ENCODE data around the gene ALOX12B.
A peak's percentile ranks its signal among the peaks of the same experiment; 100 is the strongest.
"Not testable (repeated sequence)": the region's sequence is repeated elsewhere in the genome, so short reads cannot be mapped to it uniquely, and the experiment has no call there.

The ALOX12B gene

DNA sequence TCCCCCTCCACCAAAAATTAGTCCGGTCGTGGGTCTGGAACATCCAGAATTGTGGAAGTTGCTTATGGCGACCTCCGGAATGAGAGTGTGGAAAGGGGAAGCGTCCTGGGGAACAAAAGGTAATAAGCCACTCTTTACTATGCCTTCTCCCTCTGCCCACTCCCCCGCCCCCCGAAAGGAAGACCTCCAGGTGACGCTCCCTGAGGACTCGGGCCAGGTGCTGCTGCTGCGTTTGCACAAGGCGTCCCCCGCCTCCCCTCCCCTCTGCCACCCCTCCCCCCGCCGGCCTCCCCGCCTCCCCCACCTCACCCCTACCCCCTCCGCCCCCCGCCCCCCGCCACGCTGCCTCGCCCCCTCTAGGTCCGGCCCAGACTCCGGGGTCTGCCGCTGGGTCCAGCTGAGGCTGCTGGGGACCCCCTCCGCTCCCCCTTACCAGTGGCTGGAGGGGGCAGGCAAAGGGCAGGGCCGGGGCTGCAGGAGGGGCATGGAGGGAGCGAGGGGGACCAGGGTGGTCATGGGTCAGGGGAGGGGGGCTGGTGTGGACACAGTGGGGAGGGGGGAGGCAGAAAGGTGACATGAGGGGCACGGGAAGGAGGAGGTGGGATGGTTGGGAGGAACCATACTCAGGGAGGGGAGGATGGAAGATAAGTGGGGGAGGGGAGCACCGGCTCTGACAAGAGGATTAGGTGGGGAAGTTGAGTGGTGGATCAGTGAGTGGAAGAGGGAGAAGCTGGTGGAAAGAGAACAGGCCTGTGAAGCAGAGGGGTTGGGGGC lies 23.6 kb downstream of the ALOX12B start:
- no peak for DNase-seq

DNA sequence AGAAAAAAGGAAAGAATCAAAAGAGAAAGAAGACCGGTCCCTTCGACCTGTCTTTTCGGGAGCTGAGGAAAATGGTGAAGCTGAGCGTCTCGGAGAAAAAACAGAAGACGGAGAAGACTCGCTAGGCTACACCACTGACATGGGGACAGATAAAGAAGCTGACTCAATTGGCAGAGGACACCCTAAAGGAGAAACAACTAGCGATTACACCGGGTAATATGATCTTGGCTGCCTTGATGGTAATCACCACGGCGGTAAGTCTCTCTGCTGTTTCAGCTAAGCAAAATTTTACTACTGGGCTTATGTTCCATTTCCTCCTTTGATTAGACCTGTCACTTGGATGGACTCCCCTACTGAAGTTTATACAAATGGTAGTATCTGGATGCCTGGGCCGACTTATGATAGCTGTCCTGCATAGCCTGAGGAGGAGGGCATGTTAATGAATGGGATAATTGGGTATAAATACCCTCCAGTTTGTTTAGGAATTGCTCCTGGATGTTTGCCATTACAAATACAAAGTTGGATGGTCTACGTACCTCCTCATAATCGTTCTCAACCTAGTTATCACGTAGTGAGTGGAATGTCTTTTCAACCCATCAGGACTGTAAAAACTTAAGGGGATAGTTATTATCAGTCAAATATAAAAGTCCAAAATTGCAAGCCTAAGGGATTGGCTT lies 24.6 kb downstream of the ALOX12B start:
- no peak for DNase-seq

GRCh38 chr17:8062435-8062806 lies 25.1 kb downstream of the ALOX12B start:
- DNase-seq, result no peak

DNA sequence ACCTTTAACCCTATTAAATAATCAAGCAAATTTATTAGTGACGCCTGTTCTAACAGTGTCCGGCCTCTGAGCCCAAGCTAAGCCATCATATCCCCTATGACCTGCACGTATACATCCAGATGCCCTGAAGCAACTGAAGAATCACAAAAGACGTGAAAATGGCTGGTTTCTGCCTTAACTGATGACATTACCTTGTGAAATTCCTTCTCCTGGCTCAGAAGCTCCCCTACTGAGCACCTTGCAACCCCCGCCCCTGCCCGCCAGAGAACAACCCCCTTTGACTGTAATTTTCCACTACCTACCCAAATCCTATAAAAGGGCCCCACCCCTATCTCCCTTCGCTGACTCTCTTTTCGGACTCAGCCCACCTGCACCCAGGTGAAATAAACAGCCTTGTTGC lies 25.7 kb downstream of the ALOX12B start:
- not testable (repeated sequence) for DNase-seq

GRCh38 chr17:8060274-8060673 lies 27.2 kb downstream of the ALOX12B start:
- peak; percentile 37 to 66 for DNase-seq

- DNase-seq, result no peak
Measured at GRCh38 chr17:8059131-8059530, 28.4 kb downstream of the ALOX12B start.

- DNase-seq, result peak; percentile 32 to 35
Measured at GRCh38 chr17:8057691-8058114, 29.8 kb downstream of the ALOX12B start.

GRCh38 chr17:8056976-8057625 lies 30.4 kb downstream of the ALOX12B start:
- DNase-seq, result no peak

GRCh38 chr17:8056232-8056975 lies 31.1 kb downstream of the ALOX12B start:
- peak in 1 of 2 experiments; percentile 44 for DNase-seq

- DNase-seq, result no peak
Measured at GRCh38 chr17:8055851-8056231, 31.7 kb downstream of the ALOX12B start.

- no peak for DNase-seq
Measured at GRCh38 chr17:8053600-8053999, 33.9 kb downstream of the ALOX12B start.

DNA sequence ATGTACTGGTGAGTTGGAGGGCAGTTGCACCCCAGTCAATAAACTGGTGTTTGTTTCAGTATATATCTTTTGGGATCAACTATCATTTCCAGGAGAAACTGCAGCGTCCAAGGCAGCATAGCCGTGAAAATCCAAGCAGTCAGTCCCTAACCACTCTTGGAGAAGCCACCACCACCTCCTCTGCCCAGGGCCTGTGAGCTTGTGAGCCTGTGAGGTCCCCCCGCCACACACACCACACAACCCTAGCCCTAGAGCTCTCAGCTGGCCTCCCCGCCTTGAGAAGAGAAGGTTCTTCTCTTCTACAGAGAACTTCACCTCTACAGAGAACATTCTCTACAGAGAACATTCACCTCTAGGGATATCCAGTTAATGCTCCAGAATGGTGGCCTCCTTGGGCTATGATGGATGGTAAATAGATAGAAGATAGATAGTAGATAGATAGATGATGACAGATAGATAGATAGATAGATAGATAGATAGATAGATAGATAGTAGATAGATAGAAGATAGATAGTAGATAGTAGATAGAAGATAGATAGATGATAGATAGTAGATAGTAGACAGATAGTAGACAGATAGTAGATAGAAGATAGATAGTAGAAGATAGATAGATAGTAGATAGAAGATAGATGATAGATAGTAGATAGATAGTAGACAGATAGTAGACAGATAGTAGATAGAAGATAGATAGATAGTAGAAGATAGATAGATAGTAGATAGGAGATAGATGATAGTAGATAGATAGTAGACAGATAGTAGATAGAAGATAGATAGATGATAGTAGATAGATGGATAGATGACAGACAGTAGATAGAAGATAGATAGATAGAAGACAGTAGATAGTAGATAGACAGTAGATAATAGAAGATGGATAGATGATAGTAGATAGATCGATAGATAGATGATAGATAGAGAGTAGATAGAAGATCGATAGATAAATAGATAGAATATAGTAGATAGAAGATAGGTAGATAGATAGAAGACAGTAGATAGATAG lies 35.0 kb downstream of the ALOX12B start:
- DNase-seq, result no peak

GRCh38 chr17:8051831-8052230 lies 35.7 kb downstream of the ALOX12B start:
- no peak for DNase-seq

DNA sequence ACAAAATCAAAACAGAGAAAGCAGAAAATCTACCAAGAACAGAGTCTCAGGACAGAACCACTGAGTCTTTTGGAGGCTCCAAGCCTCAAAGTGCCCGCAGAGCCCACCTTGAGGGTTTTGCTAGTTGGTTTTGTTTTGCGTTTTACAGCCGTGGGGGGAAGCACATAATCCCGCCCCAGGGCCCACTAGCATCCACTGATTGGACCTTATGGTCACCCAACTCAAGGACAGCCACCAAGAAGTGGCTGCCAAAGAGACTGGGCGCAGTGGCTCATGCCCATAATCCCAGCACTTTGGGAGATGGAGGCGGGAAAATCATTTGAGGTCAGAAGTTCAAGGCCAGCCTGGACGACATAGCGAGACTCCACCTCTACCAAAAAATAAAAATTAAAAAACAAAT lies 38.8 kb downstream of the ALOX12B start:
- no peak for DNase-seq

- no peak for DNase-seq
Measured at GRCh38 chr17:8048236-8048635, 39.3 kb downstream of the ALOX12B start.

DNA sequence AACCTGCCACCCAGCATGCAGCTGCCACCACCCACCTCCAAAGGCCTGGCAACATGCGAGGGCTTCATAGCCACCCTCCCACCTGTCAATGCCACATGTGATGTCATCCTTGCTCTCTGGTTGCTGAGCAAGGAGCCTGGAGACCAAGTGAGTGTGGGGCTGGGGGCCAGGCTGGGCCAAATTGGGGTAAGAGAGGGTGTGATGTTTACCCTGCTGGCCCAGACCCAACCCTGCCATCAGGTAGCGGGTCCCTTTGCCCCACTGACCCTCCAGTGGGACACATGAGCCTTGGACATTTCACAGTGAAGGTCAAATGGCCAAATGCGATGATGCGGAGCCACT lies 39.8 kb downstream of the ALOX12B start:
- no peak for DNase-seq

GRCh38 chr17:8046929-8047768 lies 40.4 kb downstream of the ALOX12B start:
- DNase-seq, result no peak

- DNase-seq, result no peak
Measured at GRCh38 chr17:8046306-8046928, 41.1 kb downstream of the ALOX12B start.

GRCh38 chr17:8044819-8045810 lies 42.4 kb downstream of the ALOX12B start:
- DNase-seq, result no peak

Measured in activated CD4-positive, alpha-beta T cell treated with anti-CD3 and anti-CD28 coated beads, Interleukin-2, amount 50 U/mL, for 48 hours (primary cell).